NCI-H1694 (cell line): ENCODE measurements around the gene DUSP28.
A peak's percentile ranks its signal among the peaks of the same experiment; 100 is the strongest.
"Not testable (repeated sequence)": the region's sequence is repeated elsewhere in the genome, so short reads cannot be mapped to it uniquely, and the experiment has no call there.

Experiments used
- DNase-seq: peaks from one replicate; lab custom pipeline; 2025; lab: John Stamatoyannopoulos, UW

DUSP28 gene

DNA sequence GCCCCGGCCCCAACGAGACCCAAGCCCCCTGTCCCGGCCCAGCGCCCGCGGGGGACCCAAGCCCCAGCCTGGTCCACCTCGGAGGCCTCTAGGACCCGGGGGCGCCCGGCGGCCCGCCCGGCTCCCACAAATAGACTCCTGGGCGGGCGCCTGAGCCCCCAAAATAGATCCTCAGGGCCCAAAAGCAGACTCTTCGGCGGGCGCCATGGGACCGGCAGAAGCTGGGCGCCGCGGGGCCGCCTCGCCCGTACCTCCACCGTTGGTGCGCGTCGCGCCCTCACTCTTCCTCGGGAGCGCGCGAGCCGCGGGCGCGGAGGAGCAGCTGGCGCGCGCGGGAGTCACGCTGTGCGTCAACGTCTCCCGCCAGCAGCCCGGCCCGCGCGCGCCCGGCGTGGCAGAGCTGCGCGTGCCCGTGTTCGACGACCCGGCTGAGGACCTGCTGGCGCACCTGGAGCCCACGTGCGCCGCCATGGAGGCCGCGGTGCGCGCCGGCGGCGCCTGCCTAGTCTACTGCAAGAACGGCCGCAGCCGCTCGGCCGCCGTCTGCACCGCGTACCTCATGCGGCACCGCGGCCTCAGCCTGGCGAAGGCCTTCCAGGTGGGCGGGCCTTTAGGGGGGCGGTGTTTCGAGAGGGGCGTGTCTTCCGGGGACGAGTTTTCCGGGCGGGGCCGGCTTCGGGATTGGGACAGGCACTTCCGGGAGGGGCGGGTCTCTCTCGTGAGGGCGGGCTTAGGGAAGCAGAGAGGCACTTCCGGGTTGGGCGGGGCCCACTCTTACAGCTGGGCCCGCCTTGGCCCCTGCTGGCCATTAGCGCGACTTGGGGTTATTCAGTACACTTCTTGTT lies 545 bp downstream of the DUSP28 start:
- DNase-seq, result peak; percentile 97

DNA sequence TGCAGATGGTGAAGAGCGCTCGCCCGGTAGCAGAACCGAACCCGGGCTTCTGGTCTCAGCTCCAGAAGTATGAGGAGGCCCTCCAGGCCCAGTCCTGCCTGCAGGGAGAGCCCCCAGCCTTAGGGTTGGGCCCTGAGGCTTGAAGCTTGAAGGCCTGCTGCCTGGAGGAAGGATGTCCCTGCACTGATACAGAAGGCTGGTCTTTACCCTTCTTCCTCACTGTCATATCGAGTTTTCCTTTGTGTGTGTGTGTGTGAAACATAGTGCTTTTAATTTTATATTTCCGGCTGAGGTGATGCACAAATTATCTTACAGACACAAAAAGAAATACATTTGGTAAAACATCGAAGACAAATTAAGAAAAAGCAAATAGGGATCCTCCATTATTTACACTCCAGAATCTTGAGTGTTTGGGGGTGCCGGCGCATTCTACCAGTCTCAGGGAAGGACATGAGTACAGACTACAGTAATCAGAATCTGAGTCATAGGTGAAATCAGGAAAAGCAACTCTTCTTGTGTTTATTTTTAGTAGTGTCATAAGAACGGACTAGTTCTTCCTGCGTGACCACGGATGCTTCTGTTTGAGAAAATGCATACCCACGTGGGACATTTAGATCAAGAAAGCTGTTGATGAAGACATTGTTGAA lies 1.3 kb downstream of the DUSP28 start:
- DNase-seq, result no peak

DNA sequence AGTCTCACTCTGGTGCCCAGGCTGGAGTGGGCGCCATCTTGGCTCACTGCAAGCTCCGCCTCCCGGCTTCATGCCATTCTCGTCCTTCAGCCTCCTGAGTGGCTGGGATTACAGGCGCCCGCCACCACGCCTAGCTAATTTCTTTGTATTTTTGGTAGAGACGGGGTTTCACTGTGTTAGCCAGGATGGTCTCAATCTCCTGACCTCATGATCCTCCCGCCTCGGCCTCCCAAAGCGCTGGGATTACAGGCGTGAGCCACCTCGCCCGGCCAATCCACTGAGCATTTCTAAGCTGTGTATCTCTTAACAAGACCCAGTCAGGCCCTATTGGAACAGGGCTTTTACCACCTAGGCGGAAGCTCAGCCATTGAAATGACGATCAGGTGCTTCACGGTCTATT lies 3.1 kb downstream of the DUSP28 start:
- DNase-seq, result not testable (repeated sequence)

DNA sequence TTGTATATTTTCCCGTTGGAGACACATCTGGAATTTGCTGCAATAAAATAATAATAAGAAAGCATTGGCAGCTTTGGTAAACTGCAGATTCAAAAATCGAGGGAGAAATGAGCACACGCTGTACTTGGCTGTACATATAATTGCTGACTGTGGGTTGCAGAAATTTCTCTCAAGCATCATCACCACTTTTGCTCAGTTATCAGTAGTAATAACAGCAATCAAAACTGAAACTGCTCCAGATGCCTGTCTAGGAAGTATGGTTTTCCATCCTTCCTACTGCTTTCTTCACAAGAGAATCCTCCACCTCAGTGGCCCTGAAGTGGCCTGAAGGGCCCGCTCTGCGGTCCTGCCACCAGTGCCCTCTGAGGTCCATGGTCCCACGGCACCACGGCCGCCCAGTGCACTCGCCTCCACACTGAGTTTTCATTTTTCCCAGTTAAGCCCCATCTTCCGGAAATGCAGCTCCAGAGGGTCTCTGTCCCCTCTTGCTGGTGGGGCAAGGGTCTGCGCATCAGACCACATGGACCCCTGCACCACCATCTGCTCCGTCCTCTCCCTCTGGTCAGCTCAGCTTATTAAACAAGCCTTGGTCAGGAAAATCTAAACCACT lies 3.9 kb downstream of the DUSP28 start:
- DNase-seq, result no peak

DNA sequence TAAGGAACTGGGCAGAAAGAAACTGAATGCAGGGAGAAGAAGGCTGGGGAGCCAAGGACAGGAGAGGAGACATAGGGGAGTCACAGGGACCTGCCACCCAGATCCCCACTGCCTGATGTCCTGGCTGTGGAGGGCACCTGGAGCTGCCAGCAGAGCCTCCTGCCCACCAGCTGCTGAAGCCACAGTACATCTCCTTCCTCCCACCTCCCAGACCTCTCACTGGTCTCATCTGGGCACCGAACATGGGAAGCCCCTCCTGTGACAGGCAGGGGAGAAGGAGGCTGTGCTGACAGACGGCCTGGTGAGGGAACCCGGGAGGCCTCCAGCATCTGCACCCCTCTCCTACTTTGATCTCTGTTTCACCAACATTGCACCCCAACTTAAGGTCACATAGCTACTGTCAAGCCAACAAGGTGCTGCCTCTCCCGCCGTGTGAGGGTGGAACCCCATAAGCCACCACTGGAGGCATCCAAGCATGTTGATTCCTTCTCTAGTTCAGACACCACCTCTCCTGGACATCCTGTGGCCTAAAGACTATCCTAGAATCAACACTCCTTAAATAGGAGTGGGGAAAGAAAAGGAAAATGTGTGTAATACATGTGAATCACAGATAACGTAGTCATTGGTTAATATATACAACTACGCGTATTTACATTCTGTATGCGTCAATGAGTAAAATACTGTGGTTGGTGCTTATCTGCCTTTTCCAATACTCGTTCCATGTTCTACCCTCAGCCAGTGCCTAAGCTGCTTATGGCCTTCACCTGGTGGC lies 4.6 kb downstream of the DUSP28 start:
- DNase-seq, result no peak

DNA sequence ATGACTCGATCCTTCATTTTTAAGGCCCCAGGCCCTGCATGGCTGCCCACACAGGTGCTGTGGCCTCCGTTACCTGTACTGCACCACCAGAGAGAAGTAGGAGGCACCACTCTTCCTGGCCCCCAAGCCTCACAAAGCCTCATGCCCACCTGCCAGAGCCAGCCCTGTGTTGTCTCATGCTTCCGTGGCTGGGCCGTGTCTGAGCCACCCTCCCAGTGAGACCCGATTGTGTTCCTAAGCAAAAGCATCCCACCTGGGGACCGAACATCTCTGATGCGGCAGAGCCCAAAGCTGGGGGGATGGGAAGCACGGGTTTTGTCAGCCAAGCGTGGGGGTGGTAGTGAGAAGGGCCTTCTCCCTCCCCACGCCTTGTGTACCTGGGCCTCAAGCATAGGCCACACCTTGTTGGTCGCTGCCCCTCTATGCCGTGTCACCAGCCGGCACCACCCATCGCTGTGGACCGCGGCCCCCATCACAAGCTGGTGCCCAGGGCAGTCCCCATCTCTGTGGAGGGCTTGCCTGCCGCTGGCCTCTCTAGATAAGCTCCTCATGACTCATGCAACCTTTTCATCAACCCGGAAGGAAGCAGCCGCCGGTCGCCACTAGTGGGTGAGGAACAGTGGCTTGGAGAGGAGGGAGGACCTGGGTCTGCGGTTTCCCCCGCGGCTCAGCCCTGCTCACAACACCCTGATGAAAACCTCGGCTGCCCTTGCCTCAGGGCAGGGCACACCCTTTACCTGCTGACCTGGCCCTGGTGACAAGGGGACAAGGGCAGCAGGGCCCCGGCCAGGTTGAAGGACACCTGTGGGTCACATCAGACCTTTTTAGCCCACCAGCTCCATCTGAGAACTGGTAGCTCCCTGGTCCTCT lies 5.4 kb downstream of the DUSP28 start:
- no peak for DNase-seq

DNA sequence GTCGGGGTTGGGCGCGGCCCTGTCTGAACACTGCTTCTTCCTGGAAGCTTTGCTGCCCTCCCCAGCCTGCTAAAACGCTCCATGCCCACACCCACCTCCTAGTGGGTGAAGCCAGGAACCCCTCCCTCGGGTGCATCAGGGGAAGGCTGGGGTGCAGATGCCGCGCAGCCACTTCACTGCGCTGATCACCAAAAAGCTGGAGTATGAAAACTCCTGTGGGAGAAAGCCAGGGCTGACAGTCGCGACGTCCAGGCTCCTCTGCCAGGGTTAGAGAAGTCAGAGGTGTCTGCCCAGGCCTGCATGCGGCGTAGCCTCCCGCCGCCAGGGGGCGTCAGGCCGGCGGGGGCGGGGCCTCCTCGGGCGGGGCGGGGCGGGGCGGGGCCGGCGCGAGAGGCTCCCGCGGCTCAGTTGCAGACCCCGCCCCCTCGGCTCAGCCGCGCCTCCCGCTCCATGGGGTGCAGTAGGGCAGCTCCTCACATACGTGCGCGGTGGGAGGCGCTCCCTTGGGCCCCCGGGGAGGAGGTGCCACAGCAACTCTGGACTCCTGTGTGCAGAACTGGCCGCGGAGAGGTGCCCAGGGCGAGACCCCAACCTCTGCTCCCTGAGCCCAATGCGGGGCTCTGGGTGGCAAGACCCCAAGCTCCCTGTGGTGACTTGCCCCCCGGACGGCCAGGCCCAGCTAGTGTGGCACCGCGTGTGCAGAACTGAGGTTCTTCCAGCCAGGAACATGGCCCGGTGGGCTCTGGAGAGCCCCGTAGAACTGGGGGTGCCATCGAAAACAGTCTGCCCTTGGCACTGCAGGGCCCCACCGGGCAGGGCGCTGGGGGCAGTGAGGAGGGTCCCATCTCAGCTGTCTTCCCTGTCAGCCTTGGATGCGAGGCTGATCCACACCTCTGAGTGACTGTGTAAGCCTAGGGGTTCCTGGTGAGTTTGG lies 6.3 kb downstream of the DUSP28 start:
- peak; percentile 55 for DNase-seq

DNA sequence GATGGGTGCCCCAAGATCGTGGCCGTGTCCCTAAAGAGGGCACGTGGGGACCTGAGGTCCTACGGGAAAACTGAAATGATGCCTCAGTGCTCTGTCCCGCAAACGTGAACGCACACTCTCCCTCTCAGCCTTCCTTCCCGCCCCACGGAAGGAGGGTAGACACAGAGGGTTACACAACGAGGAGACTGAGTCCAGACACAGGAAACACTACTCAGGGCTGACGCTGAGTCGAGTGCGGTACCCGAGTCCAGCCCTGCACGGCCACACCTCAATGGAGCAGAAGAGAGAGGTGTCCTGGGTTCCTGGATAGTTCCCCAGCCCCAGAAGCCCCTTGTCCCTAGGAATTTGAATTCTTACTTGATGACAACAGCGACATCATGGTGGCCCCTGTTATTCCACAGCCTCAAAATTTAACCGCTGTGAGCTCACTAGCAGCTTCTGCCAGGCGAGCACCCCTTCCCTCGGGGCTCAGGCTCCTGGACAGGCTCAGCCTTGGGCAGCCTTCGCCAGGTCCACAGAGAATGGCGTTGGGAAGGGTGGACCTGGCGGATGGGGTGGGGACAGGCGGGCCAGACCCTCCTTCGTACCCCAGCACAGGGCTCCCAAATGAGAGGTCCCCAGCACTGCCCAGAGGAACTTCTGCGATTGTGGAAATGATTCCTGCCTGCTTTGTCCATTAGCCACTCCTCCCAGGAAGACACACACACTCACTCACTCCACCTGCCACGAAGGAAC lies 7.1 kb downstream of the DUSP28 start:
- DNase-seq, result no peak

DNA sequence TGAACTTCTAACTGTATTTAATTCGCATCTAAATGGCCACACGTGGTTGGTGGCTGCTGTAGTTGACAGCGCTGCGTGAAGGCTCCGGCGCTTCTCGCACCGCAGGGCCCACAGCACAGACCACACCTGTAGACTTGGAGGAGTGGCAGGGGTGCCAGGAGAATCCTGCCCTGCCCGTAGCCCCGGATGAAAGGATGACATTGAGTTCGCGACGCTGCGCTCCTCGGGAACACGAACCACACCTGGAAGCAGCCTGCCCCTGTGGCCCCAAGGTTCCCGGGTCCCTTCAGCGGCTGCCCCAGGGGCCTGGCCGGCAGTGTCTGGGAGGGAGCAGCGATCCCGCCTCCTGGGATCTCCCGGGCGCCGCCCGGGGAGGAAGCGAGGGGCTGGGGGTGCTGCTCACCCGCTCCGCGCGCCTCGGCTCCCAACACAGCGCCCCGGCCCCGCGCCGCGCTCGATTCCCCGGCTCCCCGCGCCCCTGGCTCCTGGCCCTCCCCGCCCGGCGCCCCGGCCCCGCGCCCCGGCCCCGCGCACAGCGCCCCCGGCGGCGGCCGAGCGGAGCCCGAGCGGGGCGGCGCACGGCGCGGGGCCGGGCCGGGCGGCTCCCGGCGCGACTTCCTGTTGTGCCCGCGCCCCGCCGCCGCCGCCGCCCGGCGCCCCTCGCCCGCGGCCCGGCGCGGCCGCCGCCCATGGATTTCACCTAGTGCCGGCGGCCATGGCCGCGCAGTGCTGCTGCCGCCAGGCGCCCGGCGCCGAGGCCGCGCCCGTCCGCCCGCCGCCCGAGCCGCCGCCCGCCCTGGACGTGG lies 7.9 kb downstream of the DUSP28 start, which contains the start of gene RNPEPL1:
Gene RNPEPL1, plus strand, starts transcription at position 613 of the 806 bp plus-strand sequence. Its CDS starts 103 bp downstream, at position 716.
- no peak for DNase-seq

DNA sequence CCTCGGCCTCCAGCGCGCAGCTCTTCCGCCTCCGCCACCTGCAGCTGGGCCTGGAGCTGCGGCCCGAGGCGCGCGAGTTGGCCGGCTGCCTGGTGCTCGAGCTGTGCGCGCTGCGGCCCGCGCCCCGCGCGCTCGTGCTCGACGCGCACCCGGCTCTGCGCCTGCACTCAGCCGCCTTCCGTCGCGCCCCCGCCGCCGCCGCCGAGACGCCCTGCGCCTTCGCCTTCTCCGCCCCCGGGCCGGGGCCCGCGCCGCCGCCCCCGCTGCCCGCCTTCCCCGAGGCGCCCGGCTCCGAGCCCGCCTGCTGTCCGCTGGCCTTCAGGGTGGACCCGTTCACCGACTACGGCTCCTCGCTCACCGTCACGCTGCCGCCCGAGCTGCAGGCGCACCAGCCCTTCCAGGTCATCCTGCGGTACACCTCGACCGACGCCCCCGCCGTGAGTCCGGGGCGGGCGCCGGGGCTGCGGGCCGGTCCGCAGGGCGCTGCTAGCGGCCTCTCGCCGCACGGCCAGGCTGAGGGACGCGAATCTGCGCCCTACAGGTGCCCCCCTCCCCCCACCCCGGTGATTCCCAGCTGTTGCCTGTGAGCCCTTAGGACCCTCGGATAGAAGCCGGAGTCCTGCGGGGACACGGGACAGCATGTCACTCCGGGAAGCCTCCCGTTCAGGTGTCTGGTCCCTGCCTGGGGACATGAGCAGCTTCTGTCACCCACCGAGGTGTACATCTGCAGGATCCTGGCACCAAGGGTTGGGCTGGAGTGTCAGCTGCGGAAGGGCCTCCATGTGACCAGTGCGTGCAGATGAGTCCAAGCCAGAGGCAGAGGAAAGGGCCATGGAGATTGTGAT lies 8.7 kb downstream of the DUSP28 start:
- DNase-seq, result no peak

DNA sequence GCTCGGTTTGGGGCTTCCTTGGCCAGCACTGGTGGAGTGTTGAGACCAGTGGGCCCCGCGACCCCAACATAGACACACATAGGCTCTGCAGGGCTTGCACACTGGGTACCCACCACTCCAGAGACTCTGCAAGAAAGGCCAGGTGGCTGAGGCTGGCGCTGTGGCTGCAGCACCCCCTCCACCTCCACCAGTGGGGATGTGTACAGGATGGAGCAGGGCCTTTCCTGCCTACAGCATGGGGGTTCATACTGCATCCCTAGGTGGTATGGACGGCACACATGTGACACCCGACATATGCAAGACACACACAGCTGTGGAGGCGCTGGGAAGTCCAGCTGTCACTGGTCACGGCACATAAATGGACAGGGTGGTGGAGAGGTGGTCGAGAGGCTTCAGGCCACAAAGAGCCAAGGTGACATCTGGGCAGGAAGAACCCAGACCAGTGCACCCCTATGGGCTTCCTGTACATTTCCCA lies 9.4 kb downstream of the DUSP28 start:
- DNase-seq, result no peak

DNA sequence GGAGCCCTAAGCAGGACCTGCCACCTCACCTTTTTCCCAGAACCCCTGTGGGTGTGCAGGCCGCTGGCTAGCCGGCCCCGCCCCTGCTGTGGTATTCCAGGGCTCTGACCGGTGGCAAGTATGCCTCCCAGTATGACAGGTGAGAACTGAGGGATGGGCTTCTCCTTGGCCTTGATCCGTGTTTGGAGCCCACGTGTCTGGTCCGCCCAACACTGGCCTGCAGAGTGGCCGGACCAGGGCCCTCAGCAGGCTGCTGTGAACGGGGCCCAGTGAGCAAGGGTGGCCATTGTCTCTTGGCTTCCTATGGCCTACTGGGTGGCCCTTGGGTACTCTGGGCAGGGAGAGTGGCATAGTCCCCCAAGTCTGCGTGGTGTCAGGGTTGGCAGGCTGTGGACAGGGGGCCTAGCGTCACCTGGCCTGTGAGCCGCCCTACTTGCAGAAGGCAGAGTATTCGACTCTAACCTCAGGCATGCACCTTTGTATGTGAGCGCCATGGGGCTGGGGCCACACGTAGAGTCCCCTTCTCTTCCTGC lies 9.9 kb downstream of the DUSP28 start:
- no peak for DNase-seq

DNA sequence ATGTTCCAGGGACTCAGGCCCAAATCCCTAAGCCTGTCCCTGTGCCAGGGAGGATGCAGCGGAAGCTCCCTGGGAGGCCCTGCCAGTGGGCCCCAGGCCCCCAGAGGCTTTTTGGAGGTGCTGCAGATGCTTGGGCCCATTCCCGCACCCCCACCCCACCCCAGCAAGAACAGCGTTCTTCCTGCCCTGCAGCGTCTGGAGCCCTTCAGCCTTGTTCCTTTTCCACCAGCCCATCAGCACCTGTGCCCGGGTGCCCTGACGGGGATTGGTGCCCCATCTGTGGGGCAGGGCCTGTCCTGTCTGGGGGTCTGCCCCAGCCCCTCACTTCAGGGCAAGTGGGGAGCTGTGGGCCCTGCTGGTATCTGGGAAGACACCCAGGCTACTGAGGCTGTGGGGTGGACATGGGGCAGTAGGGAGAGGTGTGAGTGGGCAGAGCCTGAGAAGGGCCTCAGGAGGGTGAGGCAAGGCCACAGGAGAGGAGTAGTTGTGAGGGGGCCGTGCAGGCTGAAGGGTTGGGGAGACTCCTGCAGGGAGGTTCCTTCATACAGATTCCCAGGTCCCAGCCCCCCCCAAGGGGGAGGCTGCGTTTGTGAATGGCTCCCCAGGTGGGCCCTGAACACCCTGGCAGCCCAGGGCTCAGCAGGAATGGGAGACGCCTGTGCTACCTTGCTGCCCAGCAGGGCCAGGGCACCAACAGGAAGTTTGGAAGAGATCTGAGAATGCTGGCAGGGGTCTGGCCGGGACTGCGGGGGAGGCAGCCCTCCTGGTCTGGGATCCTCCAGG lies 10.6 kb downstream of the DUSP28 start:
- DNase-seq, result no peak

DNA sequence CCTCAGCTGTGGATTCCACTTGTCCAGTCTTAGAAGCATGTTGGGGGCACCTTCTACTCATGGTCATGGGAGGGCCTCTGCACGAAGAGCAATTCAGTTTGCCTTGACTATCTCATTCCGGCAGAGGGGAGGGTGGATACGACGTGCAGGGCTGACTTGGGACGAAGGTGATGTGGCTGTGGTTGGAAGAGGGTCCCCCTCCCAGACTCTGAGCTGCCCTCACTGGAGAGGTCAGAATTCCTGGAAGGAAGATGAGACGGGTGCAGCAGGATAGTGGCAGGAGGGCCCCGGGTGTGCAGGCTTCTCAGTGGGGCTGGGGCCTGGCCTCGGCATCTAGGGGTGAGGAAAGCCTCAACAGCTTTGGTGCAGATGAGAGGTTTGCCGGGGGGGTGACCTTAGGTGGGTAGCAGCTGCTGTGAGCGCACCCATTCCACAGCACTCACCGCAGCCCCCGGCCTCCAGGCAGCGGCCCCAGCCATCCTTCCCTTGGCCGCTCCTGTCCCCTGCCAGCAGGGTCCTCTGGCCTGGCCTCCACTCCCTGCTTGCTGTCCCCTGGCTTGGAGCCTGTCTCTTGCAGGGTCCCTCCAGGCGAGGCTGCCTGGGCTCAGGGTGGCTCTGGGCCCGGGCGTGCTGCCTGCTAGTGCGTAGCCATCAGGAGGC lies 11.3 kb downstream of the DUSP28 start:
- DNase-seq, result no peak

DNA sequence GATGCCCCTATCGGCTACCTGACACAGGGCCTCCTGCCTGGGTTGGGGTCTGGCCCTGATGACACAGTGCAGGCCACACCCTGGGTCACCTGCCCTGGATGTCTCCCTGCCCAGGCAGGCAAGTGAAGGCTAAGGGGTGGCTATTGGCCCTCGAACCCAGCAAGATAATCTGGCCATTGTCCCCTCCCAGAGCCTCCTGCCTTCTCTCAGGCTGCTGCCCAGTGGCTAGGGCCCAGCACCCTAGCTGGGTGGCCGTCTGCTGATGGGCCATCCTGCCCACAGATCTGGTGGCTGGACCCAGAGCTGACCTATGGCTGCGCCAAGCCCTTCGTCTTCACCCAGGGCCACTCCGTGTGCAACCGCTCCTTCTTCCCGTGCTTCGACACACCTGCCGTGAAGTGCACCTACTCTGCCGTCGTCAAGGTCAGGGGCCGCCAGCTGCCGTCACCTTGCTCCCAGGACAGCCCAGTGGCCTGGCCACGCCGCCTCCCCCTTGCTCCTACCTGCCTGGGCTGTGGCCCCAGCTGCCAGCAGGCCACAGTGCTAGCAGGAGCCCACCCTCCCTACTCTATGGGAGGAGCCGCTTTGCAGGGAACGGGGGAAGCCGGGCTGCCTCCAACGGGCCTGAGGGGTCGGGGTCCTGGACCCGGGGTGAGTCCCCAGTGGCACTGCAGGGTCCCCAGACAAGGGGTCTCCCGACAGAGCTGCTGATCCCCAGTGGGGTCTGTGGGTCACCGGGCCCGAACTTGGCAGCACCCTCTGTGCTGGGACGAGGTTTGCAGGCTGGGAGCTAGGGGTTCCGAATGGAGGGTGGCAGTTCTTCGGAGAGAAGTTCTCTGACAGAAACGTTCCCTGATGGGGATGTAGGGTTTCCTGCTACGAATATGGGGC lies 12.2 kb downstream of the DUSP28 start:
- DNase-seq, result no peak
